ENCODE results near the gene GNPNAT1.
"Not testable (repeated sequence)": the region's sequence is repeated elsewhere in the genome, so short reads cannot be mapped to it uniquely, and the experiment has no call there.

The GNPNAT1 gene

GRCh38 chr14:52790011-52790755 lies 1.2 kb downstream of the GNPNAT1 start:
- no peak for DNase-seq (ENCODE audit: low read depth in 2 of 2)

- DNase-seq (ENCODE audit: low read depth in 2 of 2): no peak
Measured at GRCh38 chr14:52789118-52789517, 2.3 kb downstream of the GNPNAT1 start.

GRCh38 chr14:52786887-52787286 lies 4.5 kb downstream of the GNPNAT1 start:
- DNase-seq (ENCODE audit: low read depth in 2 of 2): no peak

GRCh38 chr14:52783206-52783605 lies 8.2 kb downstream of the GNPNAT1 start:
- DNase-seq (ENCODE audit: low read depth in 2 of 2): no peak

- no peak for DNase-seq (ENCODE audit: low read depth in 2 of 2)
Measured at GRCh38 chr14:52781629-52782028, 9.8 kb downstream of the GNPNAT1 start.

GRCh38 chr14:52780893-52781292 lies 10.5 kb downstream of the GNPNAT1 start:
- no peak for DNase-seq (ENCODE audit: low read depth in 2 of 2)

GRCh38 chr14:52778702-52779101 lies 12.7 kb downstream of the GNPNAT1 start:
- no peak for DNase-seq (ENCODE audit: low read depth in 2 of 2)

- no peak for DNase-seq (ENCODE audit: low read depth in 2 of 2)
Measured at GRCh38 chr14:52776816-52777215, 14.6 kb downstream of the GNPNAT1 start.

- no peak for DNase-seq (ENCODE audit: low read depth in 2 of 2)
Measured at GRCh38 chr14:52769887-52770286, 21.5 kb downstream of the GNPNAT1 start.

GRCh38 chr14:52767058-52767833 lies 24.2 kb downstream of the GNPNAT1 start:
- DNase-seq (ENCODE audit: low read depth in 2 of 2): no peak

- DNase-seq (ENCODE audit: low read depth in 2 of 2): not testable (repeated sequence)
Measured at GRCh38 chr14:52762923-52763322, 28.5 kb downstream of the GNPNAT1 start.

- DNase-seq (ENCODE audit: low read depth in 2 of 2): no peak
Measured at GRCh38 chr14:52759145-52759544, 32.3 kb downstream of the GNPNAT1 start.

- no peak for DNase-seq (ENCODE audit: low read depth in 2 of 2)
Measured at GRCh38 chr14:52755607-52756316, 35.6 kb downstream of the GNPNAT1 start.

- DNase-seq (ENCODE audit: low read depth in 2 of 2): no peak
Measured at GRCh38 chr14:52748647-52749292, 42.6 kb downstream of the GNPNAT1 start.

GRCh38 chr14:52741865-52742264 lies 49.5 kb downstream of the GNPNAT1 start:
- no peak for DNase-seq (ENCODE audit: low read depth in 2 of 2)

- DNase-seq (ENCODE audit: low read depth in 2 of 2): no peak
Measured at GRCh38 chr14:52740751-52741150, 50.7 kb downstream of the GNPNAT1 start.

GRCh38 chr14:52738409-52738808 lies 53.0 kb downstream of the GNPNAT1 start:
- no peak for DNase-seq (ENCODE audit: low read depth in 2 of 2)

GRCh38 chr14:52735921-52736489 lies 55.4 kb downstream of the GNPNAT1 start:
- DNase-seq (ENCODE audit: low read depth in 2 of 2): no peak

- DNase-seq (ENCODE audit: low read depth in 2 of 2): no peak
Measured at GRCh38 chr14:52733824-52734223, 57.6 kb downstream of the GNPNAT1 start.

GRCh38 chr14:52730709-52731111 lies 60.7 kb downstream of the GNPNAT1 start:
- no peak for DNase-seq (ENCODE audit: low read depth in 2 of 2)

- DNase-seq (ENCODE audit: low read depth in 2 of 2): peak; percentile 93 to 95
Measured at GRCh38 chr14:52729925-52730708, 61.3 kb downstream of the GNPNAT1 start, which contains the start of gene STYX. STYX (plus strand) TSS chr14:52730166; CDS start chr14:52730475, 309 bp downstream.
